ENCODE results near the gene COPG2. TPM values are rescaled to one million over a fixed set of nuclear protein-coding genes. Genes with fewer than 3 reads are reported as not detected.

Gene COPG2
- total RNA-seq, 1 donor from 2014 or later = 31.2 TPM

DNA sequence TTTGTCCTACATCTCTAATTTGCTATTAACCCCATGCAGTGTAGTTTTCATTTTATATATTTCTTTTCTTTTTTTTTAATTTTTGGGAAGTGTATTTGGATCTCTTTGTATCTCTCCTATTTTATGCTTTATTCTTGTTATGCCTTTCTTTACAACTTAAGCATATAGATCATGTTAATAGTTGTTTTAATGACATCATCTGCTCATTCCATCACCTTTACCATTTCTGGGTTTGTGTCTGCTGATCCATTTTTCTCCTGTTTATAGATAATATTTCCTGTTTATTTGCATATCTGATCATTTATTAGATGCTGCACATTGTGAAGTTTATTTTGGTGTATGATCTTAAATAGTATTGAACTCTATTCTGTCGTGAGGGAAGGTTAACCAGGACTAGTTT, 13.7 kb downstream of the COPG2 start:
- peaks cover 29% of the 10 kb centered on the region for H3K36me3 Mint-ChIP-seq (ENCODE audit: unreplicated experiment)
- H3K27ac Mint-ChIP-seq (ENCODE audit: unreplicated experiment) = no peak overlapping the region
- no peaks in the 10 kb centered on the region for H3K9me3 Mint-ChIP-seq (ENCODE audit: unreplicated experiment)
- no peaks in the 10 kb centered on the region for H3K27me3 Mint-ChIP-seq (ENCODE audit: unreplicated experiment)
- no peak overlapping the region for H3K4me3 Mint-ChIP-seq (ENCODE audit: unreplicated experiment)
- no peak for DNase-seq (ENCODE audit: extremely low spot score, unreplicated experiment)
- no peaks in the 10 kb centered on the region for H3K4me1 Mint-ChIP-seq (ENCODE audit: unreplicated experiment)
- TF ChIP-seq, protein P1, sequence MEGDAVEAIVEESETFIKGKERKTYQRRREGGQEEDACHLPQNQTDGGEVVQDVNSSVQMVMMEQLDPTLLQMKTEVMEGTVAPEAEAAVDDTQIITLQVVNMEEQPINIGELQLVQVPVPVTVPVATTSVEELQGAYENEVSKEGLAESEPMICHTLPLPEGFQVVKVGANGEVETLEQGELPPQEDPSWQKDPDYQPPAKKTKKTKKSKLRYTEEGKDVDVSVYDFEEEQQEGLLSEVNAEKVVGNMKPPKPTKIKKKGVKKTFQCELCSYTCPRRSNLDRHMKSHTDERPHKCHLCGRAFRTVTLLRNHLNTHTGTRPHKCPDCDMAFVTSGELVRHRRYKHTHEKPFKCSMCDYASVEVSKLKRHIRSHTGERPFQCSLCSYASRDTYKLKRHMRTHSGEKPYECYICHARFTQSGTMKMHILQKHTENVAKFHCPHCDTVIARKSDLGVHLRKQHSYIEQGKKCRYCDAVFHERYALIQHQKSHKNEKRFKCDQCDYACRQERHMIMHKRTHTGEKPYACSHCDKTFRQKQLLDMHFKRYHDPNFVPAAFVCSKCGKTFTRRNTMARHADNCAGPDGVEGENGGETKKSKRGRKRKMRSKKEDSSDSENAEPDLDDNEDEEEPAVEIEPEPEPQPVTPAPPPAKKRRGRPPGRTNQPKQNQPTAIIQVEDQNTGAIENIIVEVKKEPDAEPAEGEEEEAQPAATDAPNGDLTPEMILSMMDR (IDR thresholded peaks at IDR 0.05) = no peak

DNA sequence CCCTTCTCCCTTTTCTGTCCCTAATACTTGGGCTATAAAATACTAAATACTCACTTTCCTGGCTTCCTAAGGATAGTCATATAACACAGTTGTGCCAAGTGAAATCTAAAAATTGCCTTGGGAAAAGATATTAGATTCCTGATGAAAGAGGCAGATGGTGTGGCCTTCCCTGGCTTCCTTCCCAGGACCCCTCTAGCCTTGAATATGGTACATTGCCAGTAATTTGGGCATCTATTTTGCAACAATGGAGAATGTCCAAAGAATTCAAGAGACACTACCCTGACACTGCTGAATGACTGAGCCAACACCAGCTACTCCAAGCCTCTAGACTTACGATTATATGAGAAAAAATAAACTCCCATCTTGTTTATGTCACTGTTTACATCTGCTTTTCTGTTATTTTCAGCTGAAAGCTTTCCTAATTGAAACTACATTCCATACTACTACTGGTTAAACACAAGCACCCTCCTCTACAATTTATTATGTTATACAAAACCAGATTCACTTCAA, 17.9 kb downstream of the COPG2 start:
- no peak for DNase-seq (ENCODE audit: extremely low spot score, unreplicated experiment)
- TF ChIP-seq, protein P1 (IDR thresholded peaks at IDR 0.05) = no peak
- H3K4me3 Mint-ChIP-seq (ENCODE audit: unreplicated experiment) = no peak overlapping the region
- peaks cover 8% of the 10 kb centered on the region for H3K9me3 Mint-ChIP-seq (ENCODE audit: unreplicated experiment)
- H3K4me1 Mint-ChIP-seq (ENCODE audit: unreplicated experiment) = no peaks in the 10 kb centered on the region
- H3K27ac Mint-ChIP-seq (ENCODE audit: unreplicated experiment) = no peak overlapping the region
- H3K36me3 Mint-ChIP-seq (ENCODE audit: unreplicated experiment) = peaks cover 42% of the 10 kb centered on the region
- H3K27me3 Mint-ChIP-seq (ENCODE audit: unreplicated experiment) = no peaks in the 10 kb centered on the region

DNA sequence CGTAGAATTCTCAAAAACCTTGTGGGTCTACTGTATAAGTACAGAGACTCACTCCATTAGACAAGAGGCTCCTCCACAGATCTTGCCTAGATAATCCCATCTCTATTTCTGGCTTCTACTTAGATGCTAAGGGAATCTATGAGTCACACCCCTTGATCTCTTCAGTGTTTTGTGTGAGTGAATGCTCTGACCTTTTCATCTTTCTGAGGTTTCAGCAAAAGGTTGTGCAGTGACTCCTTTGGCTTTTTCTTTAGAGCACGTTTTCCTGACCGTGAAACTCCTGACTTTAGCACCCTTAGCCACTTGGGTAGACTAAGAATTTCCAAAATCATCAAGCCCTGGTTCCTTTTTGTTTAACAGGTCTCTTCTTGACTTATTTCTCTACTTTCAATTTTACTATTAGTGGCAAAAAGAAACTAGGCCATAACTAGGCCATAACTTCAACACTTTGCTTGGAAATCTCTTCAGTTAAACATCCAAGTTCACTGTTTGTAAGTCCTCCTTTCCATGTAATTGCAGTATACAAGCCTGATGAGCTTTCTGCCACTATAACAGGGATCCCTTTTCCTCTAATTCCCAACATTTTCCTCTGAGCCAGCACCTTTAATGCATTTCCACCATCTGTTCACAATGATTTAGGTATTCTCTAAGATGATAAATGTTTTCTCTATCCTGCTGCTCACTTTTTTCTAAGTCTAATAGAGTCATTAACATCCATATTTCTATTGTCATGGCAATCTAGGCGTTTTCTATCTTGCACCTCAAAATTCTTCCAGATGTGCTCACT, 19.4 kb downstream of the COPG2 start:
- no peak for DNase-seq (ENCODE audit: extremely low spot score, unreplicated experiment)
- no peak overlapping the region for H3K27ac Mint-ChIP-seq (ENCODE audit: unreplicated experiment)
- H3K36me3 Mint-ChIP-seq (ENCODE audit: unreplicated experiment) = peaks cover 46% of the 10 kb centered on the region
- H3K9me3 Mint-ChIP-seq (ENCODE audit: unreplicated experiment) = peaks cover 8% of the 10 kb centered on the region
- TF ChIP-seq, protein P1 (IDR thresholded peaks at IDR 0.05) = no peak
- no peaks in the 10 kb centered on the region for H3K27me3 Mint-ChIP-seq (ENCODE audit: unreplicated experiment)
- H3K4me1 Mint-ChIP-seq (ENCODE audit: unreplicated experiment) = no peaks in the 10 kb centered on the region
- H3K4me3 Mint-ChIP-seq (ENCODE audit: unreplicated experiment) = no peak overlapping the region

DNA sequence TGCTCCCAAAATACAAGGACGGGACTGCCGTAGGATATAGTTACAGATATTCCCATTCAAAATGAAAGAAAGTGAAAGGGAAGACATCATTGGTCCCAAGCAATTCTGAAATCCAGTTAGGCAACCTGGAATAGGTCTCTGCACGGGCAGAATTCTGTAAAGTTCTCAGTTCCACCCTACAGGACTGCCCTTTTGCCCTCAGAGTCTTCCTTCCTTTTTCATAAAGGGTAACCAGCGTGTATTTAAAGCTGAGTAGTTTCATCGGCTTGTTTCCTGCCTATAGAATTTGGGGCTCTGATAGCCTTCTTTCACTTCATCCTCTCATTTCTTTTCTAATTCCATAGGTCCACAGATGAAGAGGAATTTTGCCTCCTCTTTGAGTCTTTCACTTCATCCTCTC, 20.0 kb downstream of the COPG2 start:
- Mint-ChIP-seq H3K27ac (ENCODE audit: unreplicated experiment) (no peak overlapping the region), H3K36me3 (ENCODE audit: unreplicated experiment) (peaks cover 46% of the 10 kb centered on the region), H3K27me3 (ENCODE audit: unreplicated experiment) (no peaks in the 10 kb centered on the region), H3K4me3 (ENCODE audit: unreplicated experiment) (no peak overlapping the region), H3K9me3 (ENCODE audit: unreplicated experiment) (peaks cover 8% of the 10 kb centered on the region), H3K4me1 (ENCODE audit: unreplicated experiment) (no peaks in the 10 kb centered on the region)
- TF ChIP-seq, protein P1 (IDR thresholded peaks at IDR 0.05) = no peak
- no peak for DNase-seq (ENCODE audit: extremely low spot score, unreplicated experiment)

DNA sequence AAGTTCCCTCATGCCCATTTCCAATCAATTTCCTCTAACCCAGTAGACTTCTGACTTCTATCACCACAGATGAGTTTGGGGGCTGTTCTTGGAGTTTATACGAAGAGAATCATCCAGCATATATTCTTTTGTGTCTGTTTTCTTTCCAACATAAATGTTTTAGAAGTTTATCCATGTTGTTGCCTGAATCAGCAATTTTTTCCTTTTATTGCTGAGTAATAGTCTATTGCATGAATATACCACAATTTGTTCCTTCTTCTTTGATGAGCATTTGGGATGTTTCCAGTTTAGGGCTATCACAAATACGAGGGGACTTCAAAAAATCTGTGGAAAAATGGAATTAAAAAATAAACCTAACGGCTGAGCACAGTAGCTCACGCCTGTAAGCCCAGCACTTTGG, 26.2 kb downstream of the COPG2 start:
- no peaks in the 10 kb centered on the region for H3K4me1 Mint-ChIP-seq (ENCODE audit: unreplicated experiment)
- peaks cover 9% of the 10 kb centered on the region for H3K9me3 Mint-ChIP-seq (ENCODE audit: unreplicated experiment)
- peaks cover 51% of the 10 kb centered on the region for H3K36me3 Mint-ChIP-seq (ENCODE audit: unreplicated experiment)
- no peak overlapping the region for H3K27ac Mint-ChIP-seq (ENCODE audit: unreplicated experiment)
- H3K27me3 Mint-ChIP-seq (ENCODE audit: unreplicated experiment) = no peaks in the 10 kb centered on the region
- no peak for DNase-seq (ENCODE audit: extremely low spot score, unreplicated experiment)
- H3K4me3 Mint-ChIP-seq (ENCODE audit: unreplicated experiment) = no peak overlapping the region
- TF ChIP-seq, protein P1 (IDR thresholded peaks at IDR 0.05) = no peak
